Neural cell (in vitro differentiated cells): Measurements from ENCODE around the gene TRIM15. TPM values are rescaled to one million over a fixed set of nuclear protein-coding genes. Genes with fewer than 3 reads are reported as not detected.

ENCODE experiments used
- H2AFZ ChIP-seq: fragments of 200-600, 300-800 bp; sonication (generic), shearing (Covaris generic); 2 replicates; pipeline ENCODE4 v1.6.0; 2014; ENCODE audit warnings: low read depth, mild to moderate bottlenecking, antibody characterized with exemption, low read length, moderate library complexity
- H3F3A ChIP-seq: fragments of 200-600 bp; shearing (Covaris generic); 2 replicates; pipeline ENCODE4 v1.6.1; 2016; ENCODE audit warnings: mild to moderate bottlenecking, moderate library complexity, mixed read lengths, antibody characterized with exemption, low read length; ENCODE audit not compliant: insufficient read depth, poor library complexity, severe bottlenecking
- H3K27ac ChIP-seq: fragments of 200-600, 300-800 bp; sonication (generic), shearing (Covaris generic); 2 replicates; pipeline ENCODE4 v1.5.1; 2014; ENCODE audit warnings: mild to moderate bottlenecking, low read length, moderate library complexity
- H3K27me3 ChIP-seq: fragments of 300-800, 200-600 bp; sonication (generic), shearing (Covaris generic); 2 replicates; pipeline ENCODE4 v1.6.0; 2014; ENCODE audit warnings: mild to moderate bottlenecking, low read depth, low read length, moderate library complexity; ENCODE audit not compliant: insufficient read depth
- H3K36me3 ChIP-seq: fragments of 300-800, 200-600 bp; sonication (generic), shearing (Covaris generic); 2 replicates; pipeline ENCODE4 v1.5.1; 2014; ENCODE audit warnings: mild to moderate bottlenecking, antibody characterized with exemption, low read length, moderate library complexity; ENCODE audit not compliant: insufficient read depth
- H3K4me2 ChIP-seq: fragments of 300-800, 200-600 bp; sonication (generic), shearing (Covaris generic); 2 replicates; pipeline ENCODE4 v1.6.0; 2014; ENCODE audit warnings: mild to moderate bottlenecking, low read length
- H3K4me3 ChIP-seq: fragments of 300-800, 200-600 bp; sonication (generic), shearing (Covaris generic); 2 replicates; pipeline ENCODE4 v1.5.1; 2014; ENCODE audit warnings: mild to moderate bottlenecking, low read length, moderate library complexity
- H3K79me2 ChIP-seq: fragments of 200-600 bp; shearing (Covaris generic); replicated peaks from 2 replicates; pipeline ENCODE4 v1.6.0; 2014; ENCODE audit warnings: mild to moderate bottlenecking, low read length, moderate library complexity; ENCODE audit not compliant: insufficient read depth
- H3K9ac ChIP-seq: fragments of 300-800, 200-600 bp; sonication (generic), shearing (Covaris generic); 2 replicates; pipeline ENCODE4 v1.6.1; 2016; ENCODE audit warnings: mild to moderate bottlenecking, low read length, mixed read lengths
- H3K9me2 ChIP-seq: fragments of 200-600 bp; shearing (Covaris generic); 2 replicates; pipeline ENCODE4 v1.6.1; 2016; ENCODE audit warnings: mild to moderate bottlenecking, low read length, mixed read lengths; ENCODE audit not compliant: insufficient read depth
- H3K9me3 ChIP-seq: fragments of 200-600, 300-800 bp; sonication (generic), shearing (Covaris generic); 2 replicates; pipeline ENCODE4 v1.6.1; 2016; ENCODE audit warnings: mild to moderate bottlenecking, mixed run types, low read length, moderate library complexity, mixed read lengths
- H4K20me1 ChIP-seq: fragments of 200-600 bp; shearing (Covaris generic); 2 replicates; pipeline ENCODE4 v1.6.1; 2016; ENCODE audit warnings: mild to moderate bottlenecking, mixed run types; ENCODE audit not compliant: insufficient read depth
- CTCF ChIP-seq: fragments of 450-650 bp; IDR thresholded peaks from 2 replicates; pipeline ENCODE4 v1.5.1; 2014; ENCODE audit warnings: antibody characterized with exemption, mild to moderate bottlenecking, moderate library complexity; ENCODE audit not compliant: poor library complexity, severe bottlenecking
- EP300 ChIP-seq: fragments of 450-650 bp; conservative IDR thresholded peaks from 2 replicates; pipeline ENCODE4 v1.6.1; 2014; ENCODE audit warnings: antibody characterized with exemption, mild to moderate bottlenecking, moderate library complexity; ENCODE audit not compliant: poor library complexity, severe bottlenecking
- EZH2 ChIP-seq: fragments of 200-600, 300-800 bp; shearing (Covaris generic), sonication (generic); IDR thresholded peaks from 2 replicates; pipeline ENCODE4 v1.6.1; 2014; ENCODE audit warnings: antibody characterized with exemption, low read length, borderline replicate concordance, mild to moderate bottlenecking; ENCODE audit not compliant: insufficient read depth, poor library complexity, severe bottlenecking
- MXI1 ChIP-seq: fragments of 450-650 bp; conservative IDR thresholded peaks from 2 replicates; pipeline ENCODE4 v1.6.1; 2014; ENCODE audit warnings: antibody characterized with exemption, mild to moderate bottlenecking; ENCODE audit not compliant: poor library complexity, severe bottlenecking
- POLR2AphosphoS5 ChIP-seq: IDR thresholded peaks from 2 replicates; pipeline ENCODE4 v1.6.1; 2012
- RAD21 ChIP-seq: fragments of 450-650 bp; conservative IDR thresholded peaks from 2 replicates; pipeline ENCODE4 v1.6.1; 2014; ENCODE audit warnings: antibody characterized with exemption, mild to moderate bottlenecking, moderate library complexity
- REST ChIP-seq: IDR thresholded peaks from 2 replicates; pipeline ENCODE4 v1.6.1; 2012; ENCODE audit warnings: borderline replicate concordance
- SMC3 ChIP-seq: fragments of 450-650 bp; conservative IDR thresholded peaks from 2 replicates; pipeline ENCODE4 v1.6.1; 2014; ENCODE audit warnings: antibody characterized with exemption, mild to moderate bottlenecking, moderate library complexity; ENCODE audit not compliant: poor library complexity
- TAF1 ChIP-seq: IDR thresholded peaks from 2 replicates; pipeline ENCODE4 v1.6.1; 2012; ENCODE audit warnings: low read depth
- polyA plus RNA-seq: library from polyadenylated mRNA; depleted of rRNA; stranded (reverse); fragments of >200 nt; gene quantifications from 2 replicates; pipeline ENCODE4 v1.2.3, GENCODE V29; 2014

TRIM15 gene
- polyA plus RNA-seq, 1 donor from 2014 or later = not detected

- no peaks in the 10 kb centered on the region for H3K36me3 ChIP-seq
- H3K27me3 ChIP-seq = no peaks in the 10 kb centered on the region
- no peak overlapping the region for H2AFZ ChIP-seq
- no peak overlapping the region for H3K9ac ChIP-seq
- H4K20me1 ChIP-seq = no peaks in the 10 kb centered on the region
- TF ChIP-seq TAF1 = no peak
- no peak for TF ChIP-seq RAD21
- no peak for TF ChIP-seq REST
- TF ChIP-seq CTCF = no peak
- no peak for TF ChIP-seq MXI1
- TF ChIP-seq EZH2 = no peak
- no peak for TF ChIP-seq POLR2AphosphoS5
- no peak for TF ChIP-seq EP300
- TF ChIP-seq SMC3 = no peak
- no peaks in the 10 kb centered on the region for H3K9me3 ChIP-seq
- no peaks in the 10 kb centered on the region for H3K9me2 ChIP-seq
- no peak overlapping the region for H3K27ac ChIP-seq
- H3K4me2 ChIP-seq = no peak overlapping the region
- H3K4me3 ChIP-seq = no peak overlapping the region
- no peaks in the 10 kb centered on the region for H3K79me2 ChIP-seq
- no peaks in the 10 kb centered on the region for H3F3A ChIP-seq
Observed at GRCh38 chr6:30145818-30146217, 17.5 kb upstream of the TRIM15 start.

GRCh38 chr6:30147096-30147495 is 16.2 kb upstream of the TRIM15 start:
- no peaks in the 10 kb centered on the region for H3K36me3 ChIP-seq
- H2AFZ ChIP-seq = no peak overlapping the region
- H3K27me3 ChIP-seq = no peaks in the 10 kb centered on the region
- H3K9me3 ChIP-seq = no peaks in the 10 kb centered on the region
- no peak overlapping the region for H3K9ac ChIP-seq
- no peak overlapping the region for H3K27ac ChIP-seq
- TF ChIP-seq EP300 = no peak
- no peak for TF ChIP-seq EZH2
- TF ChIP-seq REST = no peak
- no peak for TF ChIP-seq MXI1
- no peak for TF ChIP-seq CTCF
- no peak for TF ChIP-seq SMC3
- no peak for TF ChIP-seq TAF1
- TF ChIP-seq POLR2AphosphoS5 = no peak
- TF ChIP-seq RAD21 = no peak
- no peak overlapping the region for H3K4me3 ChIP-seq
- no peaks in the 10 kb centered on the region for H3F3A ChIP-seq
- H3K79me2 ChIP-seq = no peaks in the 10 kb centered on the region
- H3K9me2 ChIP-seq = no peaks in the 10 kb centered on the region
- H3K4me2 ChIP-seq = no peak overlapping the region
- H4K20me1 ChIP-seq = no peaks in the 10 kb centered on the region
